OCI-LY7 (cell line): Measurements from ENCODE around the gene GLCE.

Experiments
- EZH2phosphoT487 ChIP-seq: fragments of 200-600 bp; sonication (generic); IDR thresholded peaks from 2 replicates; pipeline ENCODE4 v1.6.1; 2018; ENCODE audit warnings: low read depth, borderline replicate concordance, mild to moderate bottlenecking, mixed run types, antibody characterized with exemption, low read length, moderate library complexity, mixed read lengths
- TF ChIP-seq, protein P1 (sequence below): fragments of 200-600 bp; sonication (generic); conservative IDR thresholded peaks from 2 replicates; pipeline ENCODE4 v1.5.1; 2014; ENCODE audit warnings: mild to moderate bottlenecking, antibody characterized with exemption, low read length, moderate library complexity, mixed read lengths

DNA sequence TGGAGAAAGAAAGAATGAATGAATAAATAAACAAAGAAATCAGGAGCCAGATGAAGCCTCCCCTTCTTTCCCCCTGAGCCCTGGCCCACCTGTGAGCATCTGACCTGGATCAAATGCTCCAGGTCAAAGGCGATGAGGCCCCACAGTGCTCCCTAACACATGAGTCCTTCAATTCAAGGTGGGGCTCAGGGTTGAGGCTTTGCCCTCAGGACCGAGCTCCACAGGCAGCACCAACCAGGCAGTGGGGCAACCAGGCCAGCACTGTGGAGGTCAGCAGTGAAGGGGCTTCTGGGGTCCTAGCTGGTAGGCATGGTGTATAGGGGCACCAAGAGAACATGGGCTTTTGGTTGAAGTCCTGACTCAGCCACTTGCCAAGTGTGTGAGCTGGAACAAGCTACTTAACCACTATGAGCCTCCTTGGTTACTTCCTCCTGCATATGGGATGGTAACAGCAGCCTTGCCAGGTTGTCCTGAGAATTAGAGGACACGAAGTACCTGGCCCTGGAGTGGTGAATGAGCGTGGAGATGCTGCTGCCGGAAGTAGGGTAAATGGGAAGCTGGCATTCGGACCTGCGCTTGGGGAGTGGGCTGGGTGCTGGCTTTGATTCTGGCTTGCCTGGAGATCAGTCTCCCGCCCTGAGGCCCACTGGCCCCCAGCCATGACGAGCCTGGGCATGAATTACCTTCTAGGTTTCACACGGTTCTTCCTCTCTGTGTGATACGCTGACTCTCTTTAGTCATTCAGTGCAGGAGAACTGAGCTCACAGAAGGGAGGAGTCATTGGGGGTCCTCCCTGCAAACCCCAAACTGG, 128.3 kb downstream of the GLCE start:
- TF ChIP-seq, protein P1, sequence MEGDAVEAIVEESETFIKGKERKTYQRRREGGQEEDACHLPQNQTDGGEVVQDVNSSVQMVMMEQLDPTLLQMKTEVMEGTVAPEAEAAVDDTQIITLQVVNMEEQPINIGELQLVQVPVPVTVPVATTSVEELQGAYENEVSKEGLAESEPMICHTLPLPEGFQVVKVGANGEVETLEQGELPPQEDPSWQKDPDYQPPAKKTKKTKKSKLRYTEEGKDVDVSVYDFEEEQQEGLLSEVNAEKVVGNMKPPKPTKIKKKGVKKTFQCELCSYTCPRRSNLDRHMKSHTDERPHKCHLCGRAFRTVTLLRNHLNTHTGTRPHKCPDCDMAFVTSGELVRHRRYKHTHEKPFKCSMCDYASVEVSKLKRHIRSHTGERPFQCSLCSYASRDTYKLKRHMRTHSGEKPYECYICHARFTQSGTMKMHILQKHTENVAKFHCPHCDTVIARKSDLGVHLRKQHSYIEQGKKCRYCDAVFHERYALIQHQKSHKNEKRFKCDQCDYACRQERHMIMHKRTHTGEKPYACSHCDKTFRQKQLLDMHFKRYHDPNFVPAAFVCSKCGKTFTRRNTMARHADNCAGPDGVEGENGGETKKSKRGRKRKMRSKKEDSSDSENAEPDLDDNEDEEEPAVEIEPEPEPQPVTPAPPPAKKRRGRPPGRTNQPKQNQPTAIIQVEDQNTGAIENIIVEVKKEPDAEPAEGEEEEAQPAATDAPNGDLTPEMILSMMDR, result no peak
- no peak for TF ChIP-seq EZH2phosphoT487
